OCI-LY7 (cell line): ENCODE data around the gene PHF5A.

ENCODE experiments used
- EZH2phosphoT487 ChIP-seq: fragments of 200-600 bp; sonication (generic); IDR thresholded peaks from 2 replicates; pipeline ENCODE4 v1.6.1; 2018; ENCODE audit warnings: low read depth, borderline replicate concordance, mild to moderate bottlenecking, mixed run types, antibody characterized with exemption, low read length, moderate library complexity, mixed read lengths
- TF ChIP-seq, protein P1 (sequence below): fragments of 200-600 bp; sonication (generic); conservative IDR thresholded peaks from 2 replicates; pipeline ENCODE4 v1.5.1; 2014; ENCODE audit warnings: mild to moderate bottlenecking, antibody characterized with exemption, low read length, moderate library complexity, mixed read lengths

GRCh38 chr22:41448189-41448808 lies 20.2 kb downstream of the PHF5A start:
- TF ChIP-seq, protein P1, sequence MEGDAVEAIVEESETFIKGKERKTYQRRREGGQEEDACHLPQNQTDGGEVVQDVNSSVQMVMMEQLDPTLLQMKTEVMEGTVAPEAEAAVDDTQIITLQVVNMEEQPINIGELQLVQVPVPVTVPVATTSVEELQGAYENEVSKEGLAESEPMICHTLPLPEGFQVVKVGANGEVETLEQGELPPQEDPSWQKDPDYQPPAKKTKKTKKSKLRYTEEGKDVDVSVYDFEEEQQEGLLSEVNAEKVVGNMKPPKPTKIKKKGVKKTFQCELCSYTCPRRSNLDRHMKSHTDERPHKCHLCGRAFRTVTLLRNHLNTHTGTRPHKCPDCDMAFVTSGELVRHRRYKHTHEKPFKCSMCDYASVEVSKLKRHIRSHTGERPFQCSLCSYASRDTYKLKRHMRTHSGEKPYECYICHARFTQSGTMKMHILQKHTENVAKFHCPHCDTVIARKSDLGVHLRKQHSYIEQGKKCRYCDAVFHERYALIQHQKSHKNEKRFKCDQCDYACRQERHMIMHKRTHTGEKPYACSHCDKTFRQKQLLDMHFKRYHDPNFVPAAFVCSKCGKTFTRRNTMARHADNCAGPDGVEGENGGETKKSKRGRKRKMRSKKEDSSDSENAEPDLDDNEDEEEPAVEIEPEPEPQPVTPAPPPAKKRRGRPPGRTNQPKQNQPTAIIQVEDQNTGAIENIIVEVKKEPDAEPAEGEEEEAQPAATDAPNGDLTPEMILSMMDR, result no peak
- no peak for TF ChIP-seq EZH2phosphoT487
